ENCODE data around the gene PIGN.

Gene PIGN

GRCh38 chr18:62107881-62108280 lies 79.0 kb downstream of the PIGN start:
- no peak for DNase-seq (ENCODE audit: low spot score)
- POLR2A ChIA-PET (ENCODE audit: low non-redundant PET), result no interaction called here
- no peak overlapping the region for H3K27ac ChIP-seq
- CTCF ChIA-PET, result no interaction called here
- TF ChIP-seq, protein P1, sequence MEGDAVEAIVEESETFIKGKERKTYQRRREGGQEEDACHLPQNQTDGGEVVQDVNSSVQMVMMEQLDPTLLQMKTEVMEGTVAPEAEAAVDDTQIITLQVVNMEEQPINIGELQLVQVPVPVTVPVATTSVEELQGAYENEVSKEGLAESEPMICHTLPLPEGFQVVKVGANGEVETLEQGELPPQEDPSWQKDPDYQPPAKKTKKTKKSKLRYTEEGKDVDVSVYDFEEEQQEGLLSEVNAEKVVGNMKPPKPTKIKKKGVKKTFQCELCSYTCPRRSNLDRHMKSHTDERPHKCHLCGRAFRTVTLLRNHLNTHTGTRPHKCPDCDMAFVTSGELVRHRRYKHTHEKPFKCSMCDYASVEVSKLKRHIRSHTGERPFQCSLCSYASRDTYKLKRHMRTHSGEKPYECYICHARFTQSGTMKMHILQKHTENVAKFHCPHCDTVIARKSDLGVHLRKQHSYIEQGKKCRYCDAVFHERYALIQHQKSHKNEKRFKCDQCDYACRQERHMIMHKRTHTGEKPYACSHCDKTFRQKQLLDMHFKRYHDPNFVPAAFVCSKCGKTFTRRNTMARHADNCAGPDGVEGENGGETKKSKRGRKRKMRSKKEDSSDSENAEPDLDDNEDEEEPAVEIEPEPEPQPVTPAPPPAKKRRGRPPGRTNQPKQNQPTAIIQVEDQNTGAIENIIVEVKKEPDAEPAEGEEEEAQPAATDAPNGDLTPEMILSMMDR (conservative IDR thresholded peaks at IDR 0.05; ENCODE audit: low read depth), result no peak

DNA sequence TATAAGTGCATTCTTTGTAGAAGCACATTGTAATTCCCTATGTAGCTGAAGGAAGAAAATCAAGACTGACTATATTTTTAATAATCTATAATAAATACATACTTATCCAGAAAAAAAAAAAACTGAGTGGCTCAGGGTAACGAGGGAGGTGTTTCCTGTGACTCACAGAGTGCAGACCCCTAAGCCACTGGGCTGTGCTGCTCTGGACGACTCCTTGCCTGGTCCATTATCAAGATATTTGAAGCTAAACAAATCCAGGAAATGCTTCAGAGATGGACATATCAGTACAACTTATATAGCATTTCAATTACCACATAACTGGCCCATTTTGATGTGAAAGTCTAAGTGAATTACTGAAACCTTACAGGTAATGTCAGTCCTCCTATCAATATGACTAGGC lies 80.6 kb downstream of the PIGN start:
- DNase-seq (ENCODE audit: low spot score), result no peak
- H3K27ac ChIP-seq, result no peak overlapping the region
- POLR2A ChIA-PET (ENCODE audit: low non-redundant PET), result no interaction called here
- CTCF ChIA-PET, result no interaction called here
- TF ChIP-seq, protein P1 (conservative IDR thresholded peaks at IDR 0.05; ENCODE audit: low read depth), result no peak

GRCh38 chr18:62105376-62105775 lies 81.5 kb downstream of the PIGN start:
- POLR2A ChIA-PET (ENCODE audit: low non-redundant PET), result no interaction called here
- TF ChIP-seq, protein P1 (conservative IDR thresholded peaks at IDR 0.05; ENCODE audit: low read depth), result no peak
- no peak for DNase-seq (ENCODE audit: low spot score)
- no peak overlapping the region for H3K27ac ChIP-seq
- CTCF ChIA-PET, result no interaction called here

DNA sequence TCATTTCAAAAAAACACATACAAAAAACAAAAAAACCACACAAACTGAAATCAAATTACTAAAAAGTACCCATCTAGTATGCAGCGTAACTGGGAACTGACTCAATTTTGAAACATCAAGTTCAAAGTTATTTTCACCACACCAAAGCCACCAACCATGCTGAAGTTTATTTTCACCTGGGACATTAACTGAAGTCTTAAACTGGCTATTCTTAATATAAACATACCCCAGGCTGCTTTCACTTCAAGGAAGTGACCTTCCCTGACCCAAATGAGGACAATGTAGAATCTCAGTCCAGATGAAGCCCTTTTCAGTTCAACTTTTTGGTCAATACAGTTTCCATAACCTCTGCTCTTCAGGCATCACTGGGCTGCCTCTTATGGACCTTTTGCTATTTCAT lies 84.6 kb downstream of the PIGN start:
- DNase-seq (ENCODE audit: low spot score), result no peak
- POLR2A ChIA-PET (ENCODE audit: low non-redundant PET), result no interaction called here
- no peak overlapping the region for H3K27ac ChIP-seq
- CTCF ChIA-PET, result no interaction called here
- TF ChIP-seq, protein P1 (conservative IDR thresholded peaks at IDR 0.05; ENCODE audit: low read depth), result no peak

- no peak for DNase-seq (ENCODE audit: low spot score)
- CTCF ChIA-PET, result no interaction called here
- TF ChIP-seq, protein P1 (conservative IDR thresholded peaks at IDR 0.05; ENCODE audit: low read depth), result no peak
- H3K27ac ChIP-seq, result no peak overlapping the region
- POLR2A ChIA-PET (ENCODE audit: low non-redundant PET), result no interaction called here
These were observed 85.5 kb downstream of the PIGN start for GRCh38 chr18:62101321-62101721.

DNA sequence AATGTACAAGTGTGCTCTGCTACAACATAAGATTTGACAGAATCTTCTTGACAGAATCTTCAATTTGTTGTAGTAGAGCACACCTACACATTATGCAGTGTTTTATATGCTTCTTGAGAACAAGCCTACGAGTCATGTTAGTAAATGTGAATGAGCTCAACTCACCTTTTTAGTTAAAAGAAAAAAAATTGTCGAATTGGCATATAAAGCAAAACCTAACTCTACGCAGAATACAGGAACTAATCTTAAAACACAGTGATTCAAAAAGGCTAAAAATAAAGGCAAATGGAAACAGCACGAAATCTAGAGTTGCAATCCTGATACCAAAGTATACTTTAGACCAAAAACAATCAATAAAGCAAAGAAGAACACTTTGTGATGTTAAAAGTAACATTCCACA lies 87.9 kb downstream of the PIGN start:
- ChIA-PET CTCF (interaction anchor here (0.6 kb wide), 2 partner anchors 32 to 122 kb away, joined by 3 read pairs; no protein-coding TSS in a partner anchor), POLR2A (ENCODE audit: low non-redundant PET) (no interaction called here)
- H3K27ac ChIP-seq, result no peak overlapping the region
- no peak for DNase-seq (ENCODE audit: low spot score)
- TF ChIP-seq, protein P1 (conservative IDR thresholded peaks at IDR 0.05; ENCODE audit: low read depth), result no peak

DNA sequence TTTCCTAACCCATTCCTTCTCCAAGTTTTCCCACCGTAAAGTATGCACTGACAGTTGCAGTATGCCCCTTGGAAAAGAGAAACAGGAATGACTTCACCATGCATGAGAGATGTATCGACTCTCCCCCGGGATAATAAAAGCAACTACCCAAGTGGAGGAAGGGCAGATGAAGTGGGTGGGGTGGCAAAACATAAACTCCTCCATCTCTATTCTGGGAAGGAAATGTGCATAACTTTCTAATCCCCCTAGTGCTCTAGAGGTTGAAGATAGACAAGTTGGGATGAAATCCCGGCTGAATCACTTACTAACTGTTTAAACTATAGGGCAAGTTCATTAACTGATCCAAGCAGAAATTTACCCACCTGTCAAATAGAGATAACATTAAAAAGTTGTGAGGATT lies 89.2 kb downstream of the PIGN start:
- CTCF ChIA-PET, result no interaction called here
- POLR2A ChIA-PET (ENCODE audit: low non-redundant PET), result no interaction called here
- no peak overlapping the region for H3K27ac ChIP-seq
- TF ChIP-seq, protein P1 (conservative IDR thresholded peaks at IDR 0.05; ENCODE audit: low read depth), result no peak
- no peak for DNase-seq (ENCODE audit: low spot score)
